RPMI8226 (cell line): Measurements from ENCODE around the gene MTF1.
"Not testable (repeated sequence)": the region's sequence is repeated elsewhere in the genome, so short reads cannot be mapped to it uniquely, and the experiment has no call there.

Experiments used
- DNase-seq: peaks from one replicate; pipeline ENCODE4 v3.0.0-alpha.2; 2015

Gene MTF1

DNA sequence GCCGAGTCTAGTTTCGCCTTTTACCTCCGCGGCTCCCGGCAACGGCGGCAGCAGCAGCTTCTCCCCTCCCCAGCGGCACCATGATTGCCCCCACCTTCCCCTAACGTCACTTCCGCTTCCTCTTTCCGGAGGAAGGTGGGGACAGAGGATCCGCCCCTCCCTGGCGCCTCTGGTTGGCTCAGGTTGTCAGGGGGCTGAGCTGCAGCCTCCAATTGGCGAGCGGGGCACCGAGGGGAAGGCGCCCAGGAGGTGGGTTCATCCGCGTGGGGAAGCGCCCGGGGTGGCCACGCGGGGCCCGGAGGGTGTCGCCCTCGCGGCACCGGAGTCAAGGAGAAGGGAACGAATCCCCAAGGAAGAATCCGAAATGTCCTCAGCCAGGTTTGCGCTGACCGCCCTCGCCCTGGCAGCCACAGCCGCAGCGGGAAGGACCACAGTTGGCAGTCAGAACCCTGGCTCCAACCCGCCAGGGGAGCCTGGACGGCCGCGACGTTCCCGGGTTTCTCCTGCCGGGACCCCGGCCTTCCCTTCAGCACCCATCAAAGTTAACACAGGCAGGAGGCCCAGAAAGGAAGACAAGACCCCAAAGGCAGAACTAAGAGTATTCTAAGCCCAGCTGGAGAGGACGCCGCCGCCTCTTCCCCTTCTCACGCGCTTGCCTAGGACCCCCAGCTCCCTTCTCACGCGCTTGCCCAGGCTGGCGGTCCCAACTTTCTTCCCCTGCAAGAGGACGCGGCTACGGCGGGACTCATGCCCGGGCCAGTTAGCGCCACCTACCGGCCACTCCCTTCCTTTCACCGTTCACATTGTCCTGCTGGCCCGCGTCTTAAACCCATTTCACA, at the start of gene MTF1:
Gene MTF1, minus strand, starts transcription at position 86 of the 839 bp plus-strand sequence. CDS start 1,934 bp downstream, outside the sequence.
- DNase-seq, result peak; percentile 99

- DNase-seq, result not testable (repeated sequence)
Measured at GRCh38 chr1:37908531-37908930, 49.1 kb upstream of the MTF1 start.

DNA sequence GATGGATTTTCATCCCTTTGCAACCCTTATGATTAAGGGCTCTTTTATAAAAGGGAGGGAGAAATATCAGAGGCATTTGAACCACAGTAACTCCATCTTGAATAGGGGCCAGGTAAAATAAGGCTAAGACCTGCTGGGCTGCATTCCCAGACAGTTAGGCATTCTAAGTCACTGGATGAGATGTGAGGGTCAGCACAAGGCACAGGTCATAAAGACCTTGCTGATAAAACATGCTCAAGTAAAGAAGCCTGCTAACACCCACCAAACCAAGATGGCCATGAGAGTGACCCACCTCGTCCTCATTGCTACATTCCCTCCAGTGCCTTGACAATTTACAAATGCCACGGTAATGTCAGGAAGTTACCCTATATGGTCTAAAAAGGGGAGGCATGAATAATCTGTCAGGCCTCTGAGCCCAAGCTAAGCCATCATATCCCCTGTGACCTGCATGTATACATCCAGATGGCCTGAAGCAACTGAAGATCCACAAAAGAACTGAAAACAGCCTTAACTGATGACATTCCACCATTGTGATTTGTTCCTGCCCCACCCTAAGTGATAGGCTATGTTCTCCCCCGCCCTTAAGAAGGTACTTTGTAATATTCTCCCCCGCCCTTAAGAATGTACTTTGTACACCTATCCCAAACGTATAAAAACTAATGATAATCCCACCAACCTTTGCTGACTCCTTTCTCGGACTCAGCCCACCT, 48.2 kb upstream of the MTF1 start:
- not testable (repeated sequence) for DNase-seq

GRCh38 chr1:37906591-37906990, 47.2 kb upstream of the MTF1 start:
- not testable (repeated sequence) for DNase-seq

GRCh38 chr1:37905727-37906126, 46.3 kb upstream of the MTF1 start:
- DNase-seq, result no peak

GRCh38 chr1:37903921-37904320, 44.5 kb upstream of the MTF1 start:
- DNase-seq, result not testable (repeated sequence)

- DNase-seq, result no peak
Measured at GRCh38 chr1:37902983-37903382, 43.6 kb upstream of the MTF1 start.

DNA sequence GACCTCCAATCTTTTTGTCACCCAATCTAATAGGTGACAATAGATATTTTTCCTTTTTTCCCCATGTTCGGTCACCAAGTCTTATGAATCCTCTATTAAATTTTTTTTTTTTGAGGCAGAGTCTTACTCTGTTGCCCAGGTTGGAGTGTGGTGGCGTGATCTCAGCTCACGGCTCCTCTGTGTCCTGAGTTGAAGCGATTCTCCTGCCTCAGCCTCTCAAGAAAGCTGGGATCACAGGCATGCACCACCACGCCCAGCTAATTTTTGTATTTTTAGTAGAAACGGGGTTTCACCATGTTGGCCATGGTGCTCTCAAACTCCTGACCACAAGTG, 42.5 kb upstream of the MTF1 start:
- DNase-seq, result no peak

DNA sequence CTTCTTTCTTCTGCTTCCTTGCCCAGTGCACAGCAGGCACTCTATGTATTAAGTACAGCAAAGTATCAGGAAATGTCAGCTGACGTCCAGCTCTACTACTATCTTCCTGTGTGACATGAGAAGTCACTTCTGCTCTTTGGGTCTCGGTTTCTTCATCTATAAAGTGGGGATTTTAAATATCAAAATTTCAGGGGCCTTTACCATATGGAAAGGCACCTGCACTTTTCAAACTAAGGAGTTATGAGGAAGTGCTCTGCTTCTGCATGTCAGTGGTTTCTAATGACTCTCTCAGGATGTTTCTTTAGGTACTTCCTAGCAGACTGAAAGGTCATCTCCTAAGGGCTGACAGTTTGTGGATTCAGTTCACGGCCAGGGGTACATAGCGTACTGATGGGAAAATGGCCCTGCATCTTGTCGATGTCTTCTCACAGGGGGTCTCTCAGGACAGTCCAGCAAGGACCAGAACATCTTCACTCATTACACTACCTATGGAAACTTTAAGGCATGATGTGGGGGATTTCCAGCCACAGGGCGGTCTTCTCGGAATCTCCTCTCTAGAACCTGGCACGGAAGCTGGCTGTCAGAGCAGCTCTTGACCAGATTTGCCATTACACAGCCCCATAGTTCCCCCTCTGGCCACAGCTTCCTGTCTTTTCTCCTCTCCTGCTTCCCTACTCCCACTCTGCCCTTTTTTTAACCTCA, 42.0 kb upstream of the MTF1 start:
- peak; percentile 22 for DNase-seq

- not testable (repeated sequence) for DNase-seq
Measured at GRCh38 chr1:37897563-37897962, 38.2 kb upstream of the MTF1 start.

- no peak for DNase-seq
Measured at GRCh38 chr1:37893673-37894072, 34.3 kb upstream of the MTF1 start.

GRCh38 chr1:37892151-37893047, 33.0 kb upstream of the MTF1 start:
- DNase-seq, result no peak

GRCh38 chr1:37890378-37891014, 31.1 kb upstream of the MTF1 start:
- peak; percentile 46 for DNase-seq

DNA sequence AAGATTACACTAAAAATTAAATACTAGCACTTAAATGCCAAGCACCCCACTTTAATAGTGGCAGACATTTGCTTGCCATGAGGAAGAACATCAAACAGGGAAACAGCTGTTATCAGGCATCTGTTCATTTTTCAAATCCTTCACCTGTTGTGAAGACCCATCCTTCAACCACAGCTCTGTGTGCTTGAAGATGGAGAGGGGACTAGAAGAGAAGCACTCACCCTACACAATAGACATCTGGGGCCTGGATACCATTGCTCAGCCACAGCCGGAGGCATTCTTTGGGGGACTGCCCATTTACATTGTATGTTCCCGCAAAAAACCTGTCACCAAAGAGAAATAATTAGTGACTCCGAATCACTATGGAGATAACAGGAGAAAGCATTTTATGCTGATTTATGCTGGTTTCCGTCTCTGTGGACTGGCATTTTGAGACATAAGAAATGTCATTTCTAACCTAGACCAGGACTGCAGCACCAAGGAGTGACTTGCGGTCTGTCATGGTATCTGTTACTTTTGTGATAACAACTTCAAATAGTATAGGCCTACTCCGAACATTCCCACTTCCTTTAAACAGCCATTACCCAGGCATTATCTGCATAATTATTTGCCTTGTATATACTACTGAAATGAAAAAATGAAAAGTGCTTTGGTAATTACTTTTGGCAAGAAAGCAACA, 28.8 kb upstream of the MTF1 start:
- no peak for DNase-seq

DNA sequence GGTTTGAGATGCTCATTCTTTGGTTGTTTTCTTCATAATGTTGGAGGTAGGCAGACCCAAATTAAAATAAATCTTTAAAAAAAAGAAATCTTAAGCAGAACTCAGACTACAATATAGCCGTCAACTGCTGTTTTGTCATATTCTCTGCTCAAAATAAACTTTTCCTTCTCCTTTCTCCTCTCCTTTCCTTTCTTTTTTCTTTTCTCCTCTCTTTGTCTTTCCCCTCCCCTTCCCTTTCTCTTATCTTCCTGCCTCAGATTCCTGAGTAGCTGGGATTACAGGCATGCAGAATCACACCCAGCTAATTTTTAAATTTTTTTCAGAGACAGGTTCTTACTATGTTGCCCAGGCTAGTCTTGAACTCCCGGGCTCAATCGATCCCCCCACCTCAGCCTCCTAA, 24.8 kb upstream of the MTF1 start:
- DNase-seq, result no peak

DNA sequence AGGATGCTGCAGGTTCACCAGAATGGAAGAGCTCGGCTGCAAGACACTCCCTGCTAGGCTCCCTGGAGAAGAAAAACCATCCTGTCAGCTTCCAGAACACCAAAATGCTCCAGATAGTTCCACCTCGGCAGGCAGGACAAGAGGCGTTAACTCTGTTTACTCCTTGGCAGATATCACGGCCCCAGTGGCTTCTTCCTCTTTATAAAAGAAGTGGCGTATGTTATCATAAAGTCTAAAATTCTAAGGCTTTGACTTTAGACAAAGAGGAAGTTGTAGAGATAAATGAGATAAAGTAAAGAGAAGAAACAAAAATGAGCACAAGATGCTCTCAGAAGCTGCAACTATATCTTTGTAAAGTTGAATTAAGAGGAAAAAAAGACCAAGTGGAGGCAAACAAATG, 24.3 kb upstream of the MTF1 start:
- no peak for DNase-seq

GRCh38 chr1:37879865-37880264, 20.5 kb upstream of the MTF1 start:
- DNase-seq, result no peak

- no peak for DNase-seq
Measured at GRCh38 chr1:37878071-37878470, 18.7 kb upstream of the MTF1 start.

- DNase-seq, result peak; percentile 40
Measured at GRCh38 chr1:37875833-37876232, 16.4 kb upstream of the MTF1 start.

GRCh38 chr1:37872692-37873091, 13.3 kb upstream of the MTF1 start:
- no peak for DNase-seq

DNA sequence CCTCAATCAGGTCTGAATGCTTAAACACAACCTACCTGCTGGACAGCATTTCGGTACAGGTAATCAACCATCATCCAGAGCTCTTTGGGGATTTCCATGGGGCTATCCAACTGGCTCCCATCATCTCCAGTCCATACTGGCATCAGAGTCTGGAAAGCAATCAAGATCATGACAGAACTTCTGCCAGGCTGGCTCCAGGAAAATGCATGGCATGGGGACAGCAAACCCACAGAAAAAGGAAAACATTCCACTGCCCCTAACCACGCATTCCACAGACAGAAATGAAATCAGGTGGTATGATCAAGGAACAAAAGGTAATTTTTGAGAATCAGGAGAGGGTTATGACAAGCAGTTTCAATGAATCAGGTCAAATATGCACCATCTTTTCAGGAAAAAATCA, 9.1 kb upstream of the MTF1 start:
- no peak for DNase-seq

DNA sequence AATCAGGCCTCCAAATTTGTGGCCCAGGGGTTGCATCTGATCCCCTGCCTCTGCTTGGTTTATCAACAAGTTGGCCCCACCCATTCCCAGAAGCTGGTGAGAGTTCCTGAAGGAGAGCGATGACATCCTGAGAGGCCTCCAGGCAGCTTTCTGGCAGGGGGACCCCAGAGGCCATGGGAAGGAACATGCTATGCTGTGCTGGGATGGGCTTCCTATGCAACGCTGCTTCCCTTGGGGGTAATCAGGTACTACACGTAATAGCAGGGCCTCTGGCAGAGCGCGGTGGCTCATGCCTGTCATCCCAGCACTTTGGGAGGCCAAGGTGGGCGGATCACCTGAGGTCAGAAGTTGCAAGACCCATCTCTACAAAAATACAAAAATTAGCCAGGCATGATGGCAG, 8.4 kb upstream of the MTF1 start:
- no peak for DNase-seq
